ENCODE results near the gene CZIB. TPM values are rescaled to one million over a fixed set of nuclear protein-coding genes. Genes with fewer than 3 reads are reported as not detected.
A peak's percentile ranks its signal among the peaks of the same experiment; 100 is the strongest.

CZIB gene
- total and polyA plus RNA-seq, 2 of the 13 experiments (the other 11 are each of a cell fraction or from before 2014, with no cell fraction given) = 49.2 to 67.0 TPM

DNA sequence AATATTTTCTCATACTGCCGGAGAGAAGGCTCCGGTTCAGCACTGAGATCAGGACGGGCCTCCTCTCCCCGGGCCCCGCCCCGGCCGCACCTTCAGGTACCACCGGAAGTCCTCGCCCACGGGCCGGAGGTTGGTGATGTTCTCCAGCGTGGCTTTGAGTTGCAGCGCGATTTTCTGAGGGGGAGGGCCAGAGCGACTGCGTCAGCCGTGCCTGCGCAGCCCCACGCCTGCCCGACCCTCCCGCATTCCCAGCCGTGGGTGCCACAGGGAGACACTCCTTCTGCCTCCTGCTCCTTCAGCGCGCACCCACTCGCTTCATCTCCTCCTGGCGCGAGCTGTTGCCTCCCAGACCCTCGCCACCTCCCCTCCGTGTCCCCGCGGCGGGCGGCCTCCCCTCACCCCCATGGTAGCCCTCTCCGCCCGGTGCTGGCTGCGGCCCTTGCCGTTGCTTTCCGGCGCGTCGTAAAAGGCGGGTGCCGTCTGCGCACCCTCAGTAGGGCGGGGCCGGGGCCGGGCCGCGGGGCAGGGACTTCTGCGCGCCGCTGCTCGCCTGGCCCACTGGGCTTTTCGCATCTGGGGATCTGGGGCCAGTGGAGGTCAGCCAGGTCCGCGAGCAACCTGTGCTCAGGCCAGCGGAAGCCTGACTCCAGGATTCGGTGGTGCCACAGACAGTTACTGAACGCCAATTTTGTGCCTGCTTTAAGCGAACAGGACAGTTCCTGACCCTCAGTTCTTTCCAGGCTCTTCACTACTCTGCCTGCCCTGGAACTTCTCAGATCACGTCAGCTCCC lies at the start of gene CZIB (continued):
- TF ChIP-seq ZBTB44 (CRISPR knock-in tag; IDR thresholded peaks at IDR 0.05) (no peak), FOXP1 (IDR thresholded peaks at IDR 0.05) (no peak), FOXP1 (CRISPR knock-in tag; IDR thresholded peaks at IDR 0.05) (no peak), TOE1 (CRISPR knock-in tag; IDR thresholded peaks at IDR 0.05) (no peak), PAWR (CRISPR knock-in tag; IDR thresholded peaks at IDR 0.05; ENCODE audit: borderline replicate concordance) (no peak), ZNF788 (CRISPR knock-in tag; IDR thresholded peaks at IDR 0.05; ENCODE audit: borderline replicate concordance) (peak; percentile 95), KLF16 (CRISPR knock-in tag; IDR thresholded peaks at IDR 0.05) (peak in 1 of 2 experiments; percentile 71; a peak in 1 of 4 replicates), FUBP1 (CRISPR knock-in tag; IDR thresholded peaks at IDR 0.05; ENCODE audit: borderline replicate concordance) (no peak), ZNF746 (CRISPR knock-in tag; IDR thresholded peaks at IDR 0.05) (peak; percentile 69; the same call in 1 of the 2 replicates), EZH2 (conservative IDR thresholded peaks at IDR 0.05; ENCODE audit: low read depth, low read length) (no peak), MATR3 (CRISPR knock-in tag; IDR thresholded peaks at IDR 0.05) (no peak; the same call in 1 of the 2 replicates), ETV5 (CRISPR knock-in tag; IDR thresholded peaks at IDR 0.05; ENCODE audit: borderline replicate concordance) (peak; percentile 86; the same call in 1 of the 2 replicates), ZNF619 (CRISPR knock-in tag; IDR thresholded peaks at IDR 0.05) (peak; percentile 99), ZNF274 (CRISPR knock-in tag; IDR thresholded peaks at IDR 0.05) (0 out of 2 replicates have a peak, but pooled peaks have one; percentile 73), STAT5B (CRISPR knock-in tag; IDR thresholded peaks at IDR 0.05) (no peak), CBX1 (IDR thresholded peaks at IDR 0.05; ENCODE audit: low read depth) (peak; percentile 65), SP140L (CRISPR knock-in tag; IDR thresholded peaks at IDR 0.05; ENCODE audit: borderline replicate concordance) (no peak), ZNF572 (CRISPR knock-in tag; IDR thresholded peaks at IDR 0.05) (0 out of 2 replicates have a peak, but pooled peaks have one; percentile 13), SMARCC2 (IDR thresholded peaks at IDR 0.05) (no peak), ZNF740 (CRISPR knock-in tag; IDR thresholded peaks at IDR 0.05) (peak; percentile 67; the same call in 1 of the 2 replicates)
- TF ChIP-seq, protein P1, sequence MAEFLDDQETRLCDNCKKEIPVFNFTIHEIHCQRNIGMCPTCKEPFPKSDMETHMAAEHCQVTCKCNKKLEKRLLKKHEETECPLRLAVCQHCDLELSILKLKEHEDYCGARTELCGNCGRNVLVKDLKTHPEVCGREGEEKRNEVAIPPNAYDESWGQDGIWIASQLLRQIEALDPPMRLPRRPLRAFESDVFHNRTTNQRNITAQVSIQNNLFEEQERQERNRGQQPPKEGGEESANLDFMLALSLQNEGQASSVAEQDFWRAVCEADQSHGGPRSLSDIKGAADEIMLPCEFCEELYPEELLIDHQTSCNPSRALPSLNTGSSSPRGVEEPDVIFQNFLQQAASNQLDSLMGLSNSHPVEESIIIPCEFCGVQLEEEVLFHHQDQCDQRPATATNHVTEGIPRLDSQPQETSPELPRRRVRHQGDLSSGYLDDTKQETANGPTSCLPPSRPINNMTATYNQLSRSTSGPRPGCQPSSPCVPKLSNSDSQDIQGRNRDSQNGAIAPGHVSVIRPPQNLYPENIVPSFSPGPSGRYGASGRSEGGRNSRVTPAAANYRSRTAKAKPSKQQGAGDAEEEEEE (CRISPR knock-in tag; IDR thresholded peaks at IDR 0.05; ENCODE audit: borderline replicate concordance) = no peak
- TF ChIP-seq, protein P2, sequence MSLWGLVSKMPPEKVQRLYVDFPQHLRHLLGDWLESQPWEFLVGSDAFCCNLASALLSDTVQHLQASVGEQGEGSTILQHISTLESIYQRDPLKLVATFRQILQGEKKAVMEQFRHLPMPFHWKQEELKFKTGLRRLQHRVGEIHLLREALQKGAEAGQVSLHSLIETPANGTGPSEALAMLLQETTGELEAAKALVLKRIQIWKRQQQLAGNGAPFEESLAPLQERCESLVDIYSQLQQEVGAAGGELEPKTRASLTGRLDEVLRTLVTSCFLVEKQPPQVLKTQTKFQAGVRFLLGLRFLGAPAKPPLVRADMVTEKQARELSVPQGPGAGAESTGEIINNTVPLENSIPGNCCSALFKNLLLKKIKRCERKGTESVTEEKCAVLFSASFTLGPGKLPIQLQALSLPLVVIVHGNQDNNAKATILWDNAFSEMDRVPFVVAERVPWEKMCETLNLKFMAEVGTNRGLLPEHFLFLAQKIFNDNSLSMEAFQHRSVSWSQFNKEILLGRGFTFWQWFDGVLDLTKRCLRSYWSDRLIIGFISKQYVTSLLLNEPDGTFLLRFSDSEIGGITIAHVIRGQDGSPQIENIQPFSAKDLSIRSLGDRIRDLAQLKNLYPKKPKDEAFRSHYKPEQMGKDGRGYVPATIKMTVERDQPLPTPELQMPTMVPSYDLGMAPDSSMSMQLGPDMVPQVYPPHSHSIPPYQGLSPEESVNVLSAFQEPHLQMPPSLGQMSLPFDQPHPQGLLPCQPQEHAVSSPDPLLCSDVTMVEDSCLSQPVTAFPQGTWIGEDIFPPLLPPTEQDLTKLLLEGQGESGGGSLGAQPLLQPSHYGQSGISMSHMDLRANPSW (CRISPR knock-in tag; IDR thresholded peaks at IDR 0.05; ENCODE audit: borderline replicate concordance) = peak; percentile 81; the same call in 1 of the 2 replicates

All from HepG2 (cell line).